Activated naive CD8-positive, alpha-beta T cell treated with anti-CD3 and anti-CD28 coated beads for 36 hours (primary cell): ENCODE data around the gene EMX2. TPM values are rescaled to one million over a fixed set of nuclear protein-coding genes. Genes with fewer than 3 reads are reported as not detected.

Experiments
- DNase-seq: peaks from one replicate; pipeline ENCODE4 v3.0.0; 2021
- H3K27ac Mint-ChIP-seq: one replicate; pipeline ENCODE4 v1.8.0; 2022; ENCODE audit warnings: mild to moderate bottlenecking, moderate library complexity, mixed read lengths
- H3K27me3 Mint-ChIP-seq: one replicate; pipeline ENCODE4 v1.8.0; 2022; ENCODE audit warnings: mild to moderate bottlenecking, mixed read lengths
- H3K36me3 Mint-ChIP-seq: one replicate; pipeline ENCODE4 v1.8.0; 2021; ENCODE audit warnings: mild to moderate bottlenecking, mixed read lengths
- H3K4me1 Mint-ChIP-seq: one replicate; pipeline ENCODE4 v1.8.0; 2021; ENCODE audit warnings: mixed read lengths
- H3K4me3 Mint-ChIP-seq: one replicate; pipeline ENCODE4 v1.8.0; 2022; ENCODE audit warnings: mild to moderate bottlenecking, moderate library complexity, mixed read lengths
- H3K9me3 Mint-ChIP-seq: one replicate; pipeline ENCODE4 v1.8.0; 2022; ENCODE audit warnings: mixed read lengths
- total RNA-seq, 2 experiments: library from RNA; stranded (reverse); gene quantifications; one replicate each; pipeline ENCODE4 v1.2.3, GENCODE V29; 2021

The EMX2 gene
- total RNA-seq, 2 experiments from 2014 or later: not detected

- H3K27ac Mint-ChIP-seq: no peak overlapping the region
- no peaks in the 10 kb centered on the region for H3K4me1 Mint-ChIP-seq
- H3K27me3 Mint-ChIP-seq: peaks cover 30% of the 10 kb centered on the region
- H3K4me3 Mint-ChIP-seq: no peak overlapping the region
- H3K36me3 Mint-ChIP-seq: no peaks in the 10 kb centered on the region
- no peaks in the 10 kb centered on the region for H3K9me3 Mint-ChIP-seq
- DNase-seq: no peak
These were observed 27.6 kb upstream of the EMX2 start for GRCh38 chr10:117514971-117515370.

- Mint-ChIP-seq H3K4me3 (no peak overlapping the region), H3K27ac (no peak overlapping the region), H3K9me3 (no peaks in the 10 kb centered on the region), H3K4me1 (no peaks in the 10 kb centered on the region), H3K36me3 (no peaks in the 10 kb centered on the region), H3K27me3 (peaks cover 39% of the 10 kb centered on the region)
- DNase-seq: no peak
These were observed 25.9 kb upstream of the EMX2 start for GRCh38 chr10:117516681-117517080.

GRCh38 chr10:117518246-117518645 lies 24.3 kb upstream of the EMX2 start:
- no peaks in the 10 kb centered on the region for H3K9me3 Mint-ChIP-seq
- H3K27me3 Mint-ChIP-seq: peaks cover 44% of the 10 kb centered on the region
- no peaks in the 10 kb centered on the region for H3K4me1 Mint-ChIP-seq
- H3K4me3 Mint-ChIP-seq: no peak overlapping the region
- H3K36me3 Mint-ChIP-seq: no peaks in the 10 kb centered on the region
- H3K27ac Mint-ChIP-seq: no peak overlapping the region
- no peak for DNase-seq

- H3K27me3 Mint-ChIP-seq: peaks cover 51% of the 10 kb centered on the region
- H3K4me3 Mint-ChIP-seq: no peak overlapping the region
- no peak for DNase-seq
- H3K9me3 Mint-ChIP-seq: no peaks in the 10 kb centered on the region
- no peaks in the 10 kb centered on the region for H3K36me3 Mint-ChIP-seq
- H3K27ac Mint-ChIP-seq: no peak overlapping the region
- H3K4me1 Mint-ChIP-seq: no peaks in the 10 kb centered on the region
These were observed 23.3 kb upstream of the EMX2 start for GRCh38 chr10:117519286-117519685.

GRCh38 chr10:117519879-117520278 lies 22.7 kb upstream of the EMX2 start:
- Mint-ChIP-seq H3K27ac (no peak overlapping the region), H3K9me3 (no peaks in the 10 kb centered on the region), H3K36me3 (no peaks in the 10 kb centered on the region), H3K4me1 (no peaks in the 10 kb centered on the region), H3K4me3 (no peak overlapping the region), H3K27me3 (peaks cover 52% of the 10 kb centered on the region)
- no peak for DNase-seq

GRCh38 chr10:117530791-117531190 lies 11.8 kb upstream of the EMX2 start:
- Mint-ChIP-seq H3K36me3 (no peaks in the 10 kb centered on the region), H3K27me3 (peaks cover 74% of the 10 kb centered on the region), H3K4me1 (peaks cover 5% of the 10 kb centered on the region)

GRCh38 chr10:117531371-117532002 lies 11.1 kb upstream of the EMX2 start:
- no peak overlapping the region for H3K27ac Mint-ChIP-seq
- H3K4me3 Mint-ChIP-seq: no peak overlapping the region
- peaks cover 5% of the 10 kb centered on the region for H3K4me1 Mint-ChIP-seq
- no peaks in the 10 kb centered on the region for H3K9me3 Mint-ChIP-seq
- H3K36me3 Mint-ChIP-seq: no peaks in the 10 kb centered on the region
- no peak for DNase-seq
- H3K27me3 Mint-ChIP-seq: peaks cover 81% of the 10 kb centered on the region

More at GRCh38 chr10:117530791-117531190, 11.8 kb upstream of the EMX2 start:
- H3K4me3 Mint-ChIP-seq: no peak overlapping the region
- H3K27ac Mint-ChIP-seq: no peak overlapping the region
- DNase-seq: no peak
- no peaks in the 10 kb centered on the region for H3K9me3 Mint-ChIP-seq

- no peak overlapping the region for H3K4me3 Mint-ChIP-seq
- no peaks in the 10 kb centered on the region for H3K36me3 Mint-ChIP-seq
- peaks cover 7% of the 10 kb centered on the region for H3K4me1 Mint-ChIP-seq
- H3K27me3 Mint-ChIP-seq: peaks cover 85% of the 10 kb centered on the region
- DNase-seq: no peak
- no peaks in the 10 kb centered on the region for H3K9me3 Mint-ChIP-seq
- H3K27ac Mint-ChIP-seq: no peak overlapping the region
These were observed 10.6 kb upstream of the EMX2 start for GRCh38 chr10:117532003-117532385.

GRCh38 chr10:117532451-117533107 lies 10.0 kb upstream of the EMX2 start:
- DNase-seq: no peak
- peaks cover 7% of the 10 kb centered on the region for H3K4me1 Mint-ChIP-seq
- H3K4me3 Mint-ChIP-seq: no peak overlapping the region
- no peak overlapping the region for H3K27ac Mint-ChIP-seq
- H3K36me3 Mint-ChIP-seq: no peaks in the 10 kb centered on the region
- H3K27me3 Mint-ChIP-seq: peaks cover 89% of the 10 kb centered on the region
- H3K9me3 Mint-ChIP-seq: no peaks in the 10 kb centered on the region

GRCh38 chr10:117533507-117534281 lies 8.9 kb upstream of the EMX2 start:
- Mint-ChIP-seq H3K27me3 (peaks cover 91% of the 10 kb centered on the region), H3K27ac (no peak overlapping the region), H3K4me1 (peaks cover 9% of the 10 kb centered on the region), H3K9me3 (no peaks in the 10 kb centered on the region), H3K4me3 (no peak overlapping the region), H3K36me3 (no peaks in the 10 kb centered on the region)
- no peak for DNase-seq

- Mint-ChIP-seq H3K4me3 (no peak overlapping the region), H3K27me3 (peaks cover 91% of the 10 kb centered on the region), H3K36me3 (no peaks in the 10 kb centered on the region), H3K27ac (no peak overlapping the region), H3K9me3 (no peaks in the 10 kb centered on the region), H3K4me1 (peaks cover 9% of the 10 kb centered on the region)
- no peak for DNase-seq
These were observed 7.9 kb upstream of the EMX2 start for GRCh38 chr10:117534321-117535297.

GRCh38 chr10:117535298-117536071 lies 7.1 kb upstream of the EMX2 start:
- H3K27me3 Mint-ChIP-seq: peaks cover 92% of the 10 kb centered on the region
- peaks cover 9% of the 10 kb centered on the region for H3K4me1 Mint-ChIP-seq
- DNase-seq: no peak
- H3K27ac Mint-ChIP-seq: no peak overlapping the region
- H3K9me3 Mint-ChIP-seq: no peaks in the 10 kb centered on the region
- H3K36me3 Mint-ChIP-seq: no peaks in the 10 kb centered on the region
- no peak overlapping the region for H3K4me3 Mint-ChIP-seq

- no peaks in the 10 kb centered on the region for H3K36me3 Mint-ChIP-seq
- no peak overlapping the region for H3K27ac Mint-ChIP-seq
- H3K4me1 Mint-ChIP-seq: peaks cover 9% of the 10 kb centered on the region
- peaks cover 93% of the 10 kb centered on the region for H3K27me3 Mint-ChIP-seq
- DNase-seq: no peak
- H3K4me3 Mint-ChIP-seq: no peak overlapping the region
- H3K9me3 Mint-ChIP-seq: no peaks in the 10 kb centered on the region
These were observed 6.3 kb upstream of the EMX2 start for GRCh38 chr10:117536072-117536865.
